HEK293T (cell line): ENCODE data around the gene NEURL1.

Source experiments
- CTCF ChIA-PET: fragments of 350-600 bp; formaldehyde crosslinking; extraction: SDS; loops from one replicate; lab custom pipeline; 2021; ENCODE audit warnings: antibody characterized with exemption, inconsistent platforms; lab: Yijun Ruan, JAX
- POLR2A ChIA-PET: fragments of 350-600 bp; formaldehyde crosslinking; extraction: SDS; loops from one replicate; lab custom pipeline; 2020; ENCODE audit warnings: antibody characterized with exemption, inconsistent platforms; lab: Yijun Ruan, JAX
- DNase-seq: peaks from one replicate; pipeline ENCODE4 v3.0.0; 2012; ENCODE audit warnings: mixed read lengths; ENCODE audit errors: extremely low spot score
- ARNT ChIP-seq: fragments of 450-650 bp; IDR thresholded peaks from 2 replicates; pipeline ENCODE4 v1.6.1; 2017; ENCODE audit warnings: mild to moderate bottlenecking
- BHLHE40 ChIP-seq: fragments of 450-650 bp; IDR thresholded peaks from 2 replicates; pipeline ENCODE4 v1.6.1; 2016; ENCODE audit warnings: mild to moderate bottlenecking, moderate library complexity, borderline replicate concordance
- CTBP1 ChIP-seq: fragments of 450-650 bp; IDR thresholded peaks from 2 replicates; pipeline ENCODE4 v1.6.1; 2016; ENCODE audit warnings: borderline replicate concordance
- ELF4 ChIP-seq: fragments of 450-650 bp; IDR thresholded peaks from 2 replicates; pipeline ENCODE4 v1.6.1; 2017; ENCODE audit warnings: antibody characterized with exemption
- FOXA1 ChIP-seq: fragments of 450-650 bp; IDR thresholded peaks from 2 replicates; pipeline ENCODE4 v1.6.1; 2016; ENCODE audit warnings: mild to moderate bottlenecking
- FOXK2 ChIP-seq: fragments of 450-650 bp; IDR thresholded peaks from 2 replicates; pipeline ENCODE4 v1.6.1; 2016; ENCODE audit warnings: mild to moderate bottlenecking
- FOXM1 ChIP-seq: fragments of 450-650 bp; IDR thresholded peaks from 2 replicates; pipeline ENCODE4 v1.6.1; 2017; ENCODE audit warnings: mild to moderate bottlenecking, borderline replicate concordance
- HDGF ChIP-seq: fragments of 450-650 bp; IDR thresholded peaks from 2 replicates; pipeline ENCODE4 v1.6.1; 2017; ENCODE audit warnings: antibody characterized with exemption, borderline replicate concordance
- L3MBTL2 ChIP-seq: fragments of 450-650 bp; conservative IDR thresholded peaks from 2 replicates; pipeline ENCODE4 v1.6.1; 2016; ENCODE audit warnings: mild to moderate bottlenecking
- LEF1 ChIP-seq: fragments of 450-650 bp; IDR thresholded peaks from 2 replicates; pipeline ENCODE4 v1.6.1; 2017; ENCODE audit warnings: mild to moderate bottlenecking, borderline replicate concordance
- NFRKB ChIP-seq: fragments of 450-650 bp; IDR thresholded peaks from 2 replicates; pipeline ENCODE4 v1.6.1; 2016; ENCODE audit warnings: mild to moderate bottlenecking, moderate library complexity
- PKNOX1 ChIP-seq: fragments of 450-650 bp; IDR thresholded peaks from 2 replicates; pipeline ENCODE4 v1.6.1; 2016
- SP1 ChIP-seq: fragments of 450-650 bp; IDR thresholded peaks from 2 replicates; pipeline ENCODE4 v1.6.1; 2017
- SUZ12 ChIP-seq: fragments of 450-650 bp; IDR thresholded peaks from 2 replicates; pipeline ENCODE4 v1.6.1; 2016; ENCODE audit warnings: mild to moderate bottlenecking
- TARDBP ChIP-seq: fragments of 450-650 bp; IDR thresholded peaks from 2 replicates; pipeline ENCODE4 v1.6.1; 2016
- ZNF384 ChIP-seq: fragments of 450-650 bp; IDR thresholded peaks from 2 replicates; pipeline ENCODE4 v1.6.1; 2016

NEURL1 gene

GRCh38 chr10:103529539-103529938, 36.0 kb downstream of the NEURL1 start:
- CTCF ChIA-PET: no interaction called here
- no peak for DNase-seq
- TF ChIP-seq ELF4 (no peak), ARNT (no peak), SUZ12 (no peak), PKNOX1 (no peak), FOXM1 (no peak), L3MBTL2 (no peak), SP1 (no peak), HDGF (no peak), CTBP1 (no peak), ZNF384 (no peak), FOXK2 (no peak), TARDBP (no peak), NFRKB (no peak), LEF1 (no peak), BHLHE40 (no peak), FOXA1 (no peak)
- POLR2A ChIA-PET: no interaction called here

GRCh38 chr10:103533827-103534226, 40.3 kb downstream of the NEURL1 start:
- CTCF ChIA-PET: no interaction called here
- TF ChIP-seq ELF4: no peak
- TF ChIP-seq FOXA1: no peak
- TF ChIP-seq BHLHE40: no peak
- TF ChIP-seq PKNOX1: no peak
- TF ChIP-seq FOXM1: no peak
- TF ChIP-seq CTBP1: no peak
- no peak for TF ChIP-seq L3MBTL2
- TF ChIP-seq LEF1: no peak
- TF ChIP-seq SUZ12: no peak
- TF ChIP-seq TARDBP: no peak
- TF ChIP-seq SP1: no peak
- no peak for TF ChIP-seq HDGF
- POLR2A ChIA-PET: no interaction called here
- no peak for DNase-seq

GRCh38 chr10:103534621-103535498, 41.4 kb downstream of the NEURL1 start:
- TF ChIP-seq L3MBTL2: no peak
- TF ChIP-seq SP1: no peak
- TF ChIP-seq FOXM1: no peak
- POLR2A ChIA-PET: no interaction called here
- CTCF ChIA-PET: interaction anchor here (0.6 kb wide), 1 partner anchor 10 kb away, joined by 4 read pairs; no protein-coding TSS in a partner anchor
- no peak for DNase-seq

GRCh38 chr10:103535595-103535994, 42.1 kb downstream of the NEURL1 start:
- CTCF ChIA-PET: no interaction called here
- TF ChIP-seq CTBP1 (no peak), NFRKB (no peak), FOXK2 (no peak), LEF1 (no peak), ARNT (no peak), BHLHE40 (no peak)
- POLR2A ChIA-PET: no interaction called here
- DNase-seq: no peak

GRCh38 chr10:103539751-103540150, 46.2 kb downstream of the NEURL1 start:
- POLR2A ChIA-PET: no interaction called here
- TF ChIP-seq SUZ12: no peak
- no peak for TF ChIP-seq FOXA1
- TF ChIP-seq HDGF: no peak
- TF ChIP-seq PKNOX1: no peak
- no peak for TF ChIP-seq FOXK2
- no peak for TF ChIP-seq LEF1
- no peak for TF ChIP-seq L3MBTL2
- TF ChIP-seq ZNF384: no peak
- no peak for TF ChIP-seq ARNT
- no peak for TF ChIP-seq FOXM1
- TF ChIP-seq NFRKB: no peak
- CTCF ChIA-PET: no interaction called here
- DNase-seq: no peak

- ChIA-PET CTCF (interaction anchor here (0.5 kb wide), 1 partner anchor 8 kb away, joined by 3 read pairs; no protein-coding TSS in a partner anchor), POLR2A (no interaction called here)
- TF ChIP-seq LEF1 (no peak), ZNF384 (no peak), SUZ12 (no peak), PKNOX1 (peak; percentile 96)
- DNase-seq: peak; percentile 36
Observed at GRCh38 chr10:103540722-103541121, 47.2 kb downstream of the NEURL1 start.
